K562 (cell line): ENCODE data around the gene ANK3. TPM values are rescaled to one million over a fixed set of nuclear protein-coding genes. Genes with fewer than 3 reads are reported as not detected.

Experiments
- BACH1 ChIP-seq: fragments of 200-800 bp; sonication (Bioruptor generic); IDR thresholded peaks from 2 replicates; pipeline ENCODE4 v1.6.1; 2016; ENCODE audit warnings: missing genetic modification characterization, missing compliant biosample characterization
- CEBPB ChIP-seq: fragments of 450-650 bp; IDR thresholded peaks from 2 replicates; pipeline ENCODE4 v1.6.1; 2016; ENCODE audit warnings: missing genetic modification characterization, missing compliant biosample characterization
- GABPA ChIP-seq: fragments of 200-800 bp; sonication (Bioruptor generic); conservative IDR thresholded peaks from 2 replicates; pipeline ENCODE4 v1.6.1; 2016; ENCODE audit warnings: low read depth, missing genetic modification characterization, missing compliant biosample characterization
- GATAD2A ChIP-seq: fragments of 450-650 bp; IDR thresholded peaks from 2 replicates; pipeline ENCODE4 v1.6.1; 2017
- HNRNPUL1 ChIP-seq: fragments of 200-400 bp; formaldehyde crosslinking; IDR thresholded peaks from 2 replicates; pipeline ENCODE4 v1.6.1; 2017; ENCODE audit warnings: low read length
- MTF1 ChIP-seq: fragments of 250-450 bp; sonication (Bioruptor Pico); IDR thresholded peaks from 2 replicates; pipeline ENCODE4 v1.9.0; 2021; ENCODE audit warnings: moderate library complexity, mild to moderate bottlenecking, inconsistent platforms, borderline replicate concordance
- RBFOX2 ChIP-seq: fragments of 200-400 bp; formaldehyde crosslinking; IDR thresholded peaks from 2 replicates; pipeline ENCODE4 v1.6.1; 2017; ENCODE audit warnings: low read depth, mild to moderate bottlenecking, low read length, moderate library complexity
- polyA plus RNA-seq, 8 experiments: library from polyadenylated mRNA; depleted of rRNA in 4 of 8; stranded (reverse) in 5 of 8; unstranded in 3 of 8; fragments of >200 nt; fragmentation: Nextera tagmentation in 2 of 8; fragmentation: Illumina TruSeq in 1 of 8; extraction: Ambion mirVana in 2 of 8; extraction: Trizol in 1 of 8; gene quantifications; 2 replicates each; pipeline versions ENCODE4 v1.2.1 to v1.2.3, GENCODE V29; 2011 to 2014; ENCODE audit warnings: inconsistent platforms in 1 of 8, missing spikeins in 1 of 8
- total RNA-seq, 7 experiments: library from RNA; depleted of rRNA in 6 of 7; stranded (reverse); fragments of >200 nt in 6 of 7; fragmentation: Illumina TruSeq in 2 of 7; extraction: Trizol in 2 of 7; gene quantifications; 2 replicates each; pipeline versions ENCODE4 v1.2.1 to v1.2.3, GENCODE V29; 2011 to 2021; ENCODE audit warnings: low replicate concordance in 1 of 7
- TF ChIP-seq, protein P1 (sequence below): fragments of 250-450 bp; sonication (Bioruptor Pico); IDR thresholded peaks from 2 replicates; pipeline ENCODE4 v1.9.0; 2021; ENCODE audit warnings: mild to moderate bottlenecking, inconsistent platforms
- TF ChIP-seq, protein P2 (sequence below): fragments of 250-450 bp; sonication (Bioruptor Pico); IDR thresholded peaks from 2 replicates; pipeline ENCODE4 v1.5.0; 2021
- TF ChIP-seq, protein P3 (sequence below): fragments of 150-350 bp; IDR thresholded peaks from 2 replicates; pipeline ENCODE4 v1.6.1; 2014; ENCODE audit warnings: low read depth, mild to moderate bottlenecking, low read length, borderline replicate concordance
- TF ChIP-seq, protein P4 (sequence below): sonication (generic); formaldehyde crosslinking; IDR thresholded peaks from 2 replicates; pipeline ENCODE4 v1.8.0; 2023; ENCODE audit warnings: missing genetic modification reagents, mild to moderate bottlenecking, borderline replicate concordance
- TF ChIP-seq, protein P5 (sequence below): fragments of 450-650 bp; IDR thresholded peaks from 2 replicates; pipeline ENCODE4 v1.7.0; 2016; ENCODE audit warnings: borderline replicate concordance

The ANK3 gene
- total and polyA plus RNA-seq, 9 of the 15 experiments (the other 6 are each of a cell fraction or from before 2014, with no cell fraction given) = 10.0 to 32.3 (median 17.9) TPM

DNA sequence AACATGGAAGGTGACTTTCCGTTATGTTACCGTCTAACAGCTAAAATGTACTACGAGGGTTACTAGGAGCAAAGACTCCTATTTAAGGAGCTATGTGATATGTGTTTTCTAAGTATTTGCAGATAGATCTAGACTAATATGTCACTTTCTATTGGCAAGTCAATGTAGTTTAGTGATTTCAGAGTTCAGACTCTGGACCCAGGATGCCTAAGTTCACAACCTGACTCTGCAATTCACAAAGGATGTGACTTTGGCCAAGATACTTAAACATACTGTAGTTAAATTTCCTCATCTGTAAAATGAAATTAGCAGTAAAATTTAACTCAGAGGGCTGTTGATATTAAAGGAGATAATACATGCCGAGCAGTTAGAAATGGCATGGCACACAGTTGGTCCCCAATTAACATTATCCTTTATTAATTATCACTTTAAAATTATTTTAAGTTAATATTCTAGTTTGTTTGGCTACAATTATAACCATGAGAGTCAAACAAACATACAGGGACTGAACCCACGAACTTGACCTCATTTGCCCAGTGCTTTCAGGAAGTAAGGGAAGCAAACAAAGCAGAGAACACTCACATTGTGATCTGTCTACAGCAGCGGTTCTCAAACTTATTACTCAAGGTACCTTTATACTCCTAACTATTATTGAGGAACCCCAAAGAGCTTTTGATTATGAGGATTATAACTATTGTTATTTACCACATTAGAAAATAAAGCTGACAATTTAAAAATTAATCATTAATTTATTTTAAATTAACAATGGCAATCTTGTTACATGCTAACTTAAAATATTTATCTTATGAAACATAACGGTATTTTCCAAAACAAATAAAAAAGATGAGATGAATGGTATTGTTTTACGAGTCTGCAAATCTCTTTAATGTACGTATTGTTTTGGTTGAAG, 94.4 kb downstream of the ANK3 start (continued):
- TF ChIP-seq BACH1 (tag) (0 out of 2 replicates have a peak, but pooled peaks have one; percentile 39), GABPA (tag) (no peak), MTF1 (CRISPR knock-in tag) (no peak), HNRNPUL1 (no peak), RBFOX2 (no peak), CEBPB (tag) (no peak), GATAD2A (no peak)
- TF ChIP-seq, protein P1, sequence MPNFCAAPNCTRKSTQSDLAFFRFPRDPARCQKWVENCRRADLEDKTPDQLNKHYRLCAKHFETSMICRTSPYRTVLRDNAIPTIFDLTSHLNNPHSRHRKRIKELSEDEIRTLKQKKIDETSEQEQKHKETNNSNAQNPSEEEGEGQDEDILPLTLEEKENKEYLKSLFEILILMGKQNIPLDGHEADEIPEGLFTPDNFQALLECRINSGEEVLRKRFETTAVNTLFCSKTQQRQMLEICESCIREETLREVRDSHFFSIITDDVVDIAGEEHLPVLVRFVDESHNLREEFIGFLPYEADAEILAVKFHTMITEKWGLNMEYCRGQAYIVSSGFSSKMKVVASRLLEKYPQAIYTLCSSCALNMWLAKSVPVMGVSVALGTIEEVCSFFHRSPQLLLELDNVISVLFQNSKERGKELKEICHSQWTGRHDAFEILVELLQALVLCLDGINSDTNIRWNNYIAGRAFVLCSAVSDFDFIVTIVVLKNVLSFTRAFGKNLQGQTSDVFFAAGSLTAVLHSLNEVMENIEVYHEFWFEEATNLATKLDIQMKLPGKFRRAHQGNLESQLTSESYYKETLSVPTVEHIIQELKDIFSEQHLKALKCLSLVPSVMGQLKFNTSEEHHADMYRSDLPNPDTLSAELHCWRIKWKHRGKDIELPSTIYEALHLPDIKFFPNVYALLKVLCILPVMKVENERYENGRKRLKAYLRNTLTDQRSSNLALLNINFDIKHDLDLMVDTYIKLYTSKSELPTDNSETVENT (CRISPR knock-in tag) = no peak
- TF ChIP-seq, protein P2, sequence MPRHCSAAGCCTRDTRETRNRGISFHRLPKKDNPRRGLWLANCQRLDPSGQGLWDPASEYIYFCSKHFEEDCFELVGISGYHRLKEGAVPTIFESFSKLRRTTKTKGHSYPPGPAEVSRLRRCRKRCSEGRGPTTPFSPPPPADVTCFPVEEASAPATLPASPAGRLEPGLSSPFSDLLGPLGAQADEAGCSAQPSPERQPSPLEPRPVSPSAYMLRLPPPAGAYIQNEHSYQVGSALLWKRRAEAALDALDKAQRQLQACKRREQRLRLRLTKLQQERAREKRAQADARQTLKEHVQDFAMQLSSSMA (CRISPR knock-in tag) = no peak
- TF ChIP-seq, protein P3, sequence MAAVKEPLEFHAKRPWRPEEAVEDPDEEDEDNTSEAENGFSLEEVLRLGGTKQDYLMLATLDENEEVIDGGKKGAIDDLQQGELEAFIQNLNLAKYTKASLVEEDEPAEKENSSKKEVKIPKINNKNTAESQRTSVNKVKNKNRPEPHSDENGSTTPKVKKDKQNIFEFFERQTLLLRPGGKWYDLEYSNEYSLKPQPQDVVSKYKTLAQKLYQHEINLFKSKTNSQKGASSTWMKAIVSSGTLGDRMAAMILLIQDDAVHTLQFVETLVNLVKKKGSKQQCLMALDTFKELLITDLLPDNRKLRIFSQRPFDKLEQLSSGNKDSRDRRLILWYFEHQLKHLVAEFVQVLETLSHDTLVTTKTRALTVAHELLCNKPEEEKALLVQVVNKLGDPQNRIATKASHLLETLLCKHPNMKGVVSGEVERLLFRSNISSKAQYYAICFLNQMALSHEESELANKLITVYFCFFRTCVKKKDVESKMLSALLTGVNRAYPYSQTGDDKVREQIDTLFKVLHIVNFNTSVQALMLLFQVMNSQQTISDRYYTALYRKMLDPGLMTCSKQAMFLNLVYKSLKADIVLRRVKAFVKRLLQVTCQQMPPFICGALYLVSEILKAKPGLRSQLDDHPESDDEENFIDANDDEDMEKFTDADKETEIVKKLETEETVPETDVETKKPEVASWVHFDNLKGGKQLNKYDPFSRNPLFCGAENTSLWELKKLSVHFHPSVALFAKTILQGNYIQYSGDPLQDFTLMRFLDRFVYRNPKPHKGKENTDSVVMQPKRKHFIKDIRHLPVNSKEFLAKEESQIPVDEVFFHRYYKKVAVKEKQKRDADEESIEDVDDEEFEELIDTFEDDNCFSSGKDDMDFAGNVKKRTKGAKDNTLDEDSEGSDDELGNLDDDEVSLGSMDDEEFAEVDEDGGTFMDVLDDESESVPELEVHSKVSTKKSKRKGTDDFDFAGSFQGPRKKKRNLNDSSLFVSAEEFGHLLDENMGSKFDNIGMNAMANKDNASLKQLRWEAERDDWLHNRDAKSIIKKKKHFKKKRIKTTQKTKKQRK = no peak
- TF ChIP-seq, protein P4, sequence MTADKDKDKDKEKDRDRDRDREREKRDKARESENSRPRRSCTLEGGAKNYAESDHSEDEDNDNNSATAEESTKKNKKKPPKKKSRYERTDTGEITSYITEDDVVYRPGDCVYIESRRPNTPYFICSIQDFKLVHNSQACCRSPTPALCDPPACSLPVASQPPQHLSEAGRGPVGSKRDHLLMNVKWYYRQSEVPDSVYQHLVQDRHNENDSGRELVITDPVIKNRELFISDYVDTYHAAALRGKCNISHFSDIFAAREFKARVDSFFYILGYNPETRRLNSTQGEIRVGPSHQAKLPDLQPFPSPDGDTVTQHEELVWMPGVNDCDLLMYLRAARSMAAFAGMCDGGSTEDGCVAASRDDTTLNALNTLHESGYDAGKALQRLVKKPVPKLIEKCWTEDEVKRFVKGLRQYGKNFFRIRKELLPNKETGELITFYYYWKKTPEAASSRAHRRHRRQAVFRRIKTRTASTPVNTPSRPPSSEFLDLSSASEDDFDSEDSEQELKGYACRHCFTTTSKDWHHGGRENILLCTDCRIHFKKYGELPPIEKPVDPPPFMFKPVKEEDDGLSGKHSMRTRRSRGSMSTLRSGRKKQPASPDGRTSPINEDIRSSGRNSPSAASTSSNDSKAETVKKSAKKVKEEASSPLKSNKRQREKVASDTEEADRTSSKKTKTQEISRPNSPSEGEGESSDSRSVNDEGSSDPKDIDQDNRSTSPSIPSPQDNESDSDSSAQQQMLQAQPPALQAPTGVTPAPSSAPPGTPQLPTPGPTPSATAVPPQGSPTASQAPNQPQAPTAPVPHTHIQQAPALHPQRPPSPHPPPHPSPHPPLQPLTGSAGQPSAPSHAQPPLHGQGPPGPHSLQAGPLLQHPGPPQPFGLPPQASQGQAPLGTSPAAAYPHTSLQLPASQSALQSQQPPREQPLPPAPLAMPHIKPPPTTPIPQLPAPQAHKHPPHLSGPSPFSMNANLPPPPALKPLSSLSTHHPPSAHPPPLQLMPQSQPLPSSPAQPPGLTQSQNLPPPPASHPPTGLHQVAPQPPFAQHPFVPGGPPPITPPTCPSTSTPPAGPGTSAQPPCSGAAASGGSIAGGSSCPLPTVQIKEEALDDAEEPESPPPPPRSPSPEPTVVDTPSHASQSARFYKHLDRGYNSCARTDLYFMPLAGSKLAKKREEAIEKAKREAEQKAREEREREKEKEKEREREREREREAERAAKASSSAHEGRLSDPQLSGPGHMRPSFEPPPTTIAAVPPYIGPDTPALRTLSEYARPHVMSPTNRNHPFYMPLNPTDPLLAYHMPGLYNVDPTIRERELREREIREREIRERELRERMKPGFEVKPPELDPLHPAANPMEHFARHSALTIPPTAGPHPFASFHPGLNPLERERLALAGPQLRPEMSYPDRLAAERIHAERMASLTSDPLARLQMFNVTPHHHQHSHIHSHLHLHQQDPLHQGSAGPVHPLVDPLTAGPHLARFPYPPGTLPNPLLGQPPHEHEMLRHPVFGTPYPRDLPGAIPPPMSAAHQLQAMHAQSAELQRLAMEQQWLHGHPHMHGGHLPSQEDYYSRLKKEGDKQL (CRISPR knock-in tag) = no peak
- TF ChIP-seq, protein P5, sequence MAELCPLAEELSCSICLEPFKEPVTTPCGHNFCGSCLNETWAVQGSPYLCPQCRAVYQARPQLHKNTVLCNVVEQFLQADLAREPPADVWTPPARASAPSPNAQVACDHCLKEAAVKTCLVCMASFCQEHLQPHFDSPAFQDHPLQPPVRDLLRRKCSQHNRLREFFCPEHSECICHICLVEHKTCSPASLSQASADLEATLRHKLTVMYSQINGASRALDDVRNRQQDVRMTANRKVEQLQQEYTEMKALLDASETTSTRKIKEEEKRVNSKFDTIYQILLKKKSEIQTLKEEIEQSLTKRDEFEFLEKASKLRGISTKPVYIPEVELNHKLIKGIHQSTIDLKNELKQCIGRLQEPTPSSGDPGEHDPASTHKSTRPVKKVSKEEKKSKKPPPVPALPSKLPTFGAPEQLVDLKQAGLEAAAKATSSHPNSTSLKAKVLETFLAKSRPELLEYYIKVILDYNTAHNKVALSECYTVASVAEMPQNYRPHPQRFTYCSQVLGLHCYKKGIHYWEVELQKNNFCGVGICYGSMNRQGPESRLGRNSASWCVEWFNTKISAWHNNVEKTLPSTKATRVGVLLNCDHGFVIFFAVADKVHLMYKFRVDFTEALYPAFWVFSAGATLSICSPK = no peak
